NB4 (cell line): ENCODE results near the gene ZBTB20.

Experiments used
- POLR2A ChIP-seq: IDR thresholded peaks from 2 replicates; pipeline ENCODE4 v1.6.1; 2011; ENCODE audit warnings: mild to moderate bottlenecking; ENCODE audit not compliant: insufficient read length; ENCODE audit errors: extremely low read depth
- TF ChIP-seq, protein P1 (sequence below): IDR thresholded peaks from one replicate; pipeline ENCODE4 v1.5.1; 2012; ENCODE audit warnings: low read depth, low read length
- TF ChIP-seq, protein P2 (sequence below): IDR thresholded peaks from 2 replicates; pipeline ENCODE4 v1.6.1; 2011; ENCODE audit warnings: low read depth, low read length

DNA sequence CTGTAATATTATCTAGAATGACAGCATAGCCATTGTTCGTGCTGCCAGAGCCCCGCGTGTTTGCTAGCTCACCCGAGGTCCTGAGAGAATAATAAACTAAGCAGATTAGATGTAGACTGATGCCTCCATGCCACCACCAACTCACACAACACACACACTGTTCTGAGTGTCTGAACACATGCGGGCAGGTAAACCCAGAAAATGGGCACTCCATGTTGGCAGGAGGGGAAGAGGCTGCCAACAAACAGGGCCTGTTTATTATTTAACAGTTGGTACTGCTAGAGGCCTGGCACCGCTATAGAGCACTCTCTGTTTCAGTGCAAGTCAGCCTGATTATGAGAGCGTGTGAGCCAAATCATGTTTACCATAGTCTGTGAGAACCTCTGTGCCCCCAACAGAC, 299.0 kb downstream of the ZBTB20 start:
- no peak for TF ChIP-seq POLR2A
- TF ChIP-seq, protein P1, sequence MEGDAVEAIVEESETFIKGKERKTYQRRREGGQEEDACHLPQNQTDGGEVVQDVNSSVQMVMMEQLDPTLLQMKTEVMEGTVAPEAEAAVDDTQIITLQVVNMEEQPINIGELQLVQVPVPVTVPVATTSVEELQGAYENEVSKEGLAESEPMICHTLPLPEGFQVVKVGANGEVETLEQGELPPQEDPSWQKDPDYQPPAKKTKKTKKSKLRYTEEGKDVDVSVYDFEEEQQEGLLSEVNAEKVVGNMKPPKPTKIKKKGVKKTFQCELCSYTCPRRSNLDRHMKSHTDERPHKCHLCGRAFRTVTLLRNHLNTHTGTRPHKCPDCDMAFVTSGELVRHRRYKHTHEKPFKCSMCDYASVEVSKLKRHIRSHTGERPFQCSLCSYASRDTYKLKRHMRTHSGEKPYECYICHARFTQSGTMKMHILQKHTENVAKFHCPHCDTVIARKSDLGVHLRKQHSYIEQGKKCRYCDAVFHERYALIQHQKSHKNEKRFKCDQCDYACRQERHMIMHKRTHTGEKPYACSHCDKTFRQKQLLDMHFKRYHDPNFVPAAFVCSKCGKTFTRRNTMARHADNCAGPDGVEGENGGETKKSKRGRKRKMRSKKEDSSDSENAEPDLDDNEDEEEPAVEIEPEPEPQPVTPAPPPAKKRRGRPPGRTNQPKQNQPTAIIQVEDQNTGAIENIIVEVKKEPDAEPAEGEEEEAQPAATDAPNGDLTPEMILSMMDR = no peak
- TF ChIP-seq, protein P2, sequence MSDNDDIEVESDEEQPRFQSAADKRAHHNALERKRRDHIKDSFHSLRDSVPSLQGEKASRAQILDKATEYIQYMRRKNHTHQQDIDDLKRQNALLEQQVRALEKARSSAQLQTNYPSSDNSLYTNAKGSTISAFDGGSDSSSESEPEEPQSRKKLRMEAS = no peak
